ENCODE measurements around the gene XYLB.

Gene XYLB

DNA sequence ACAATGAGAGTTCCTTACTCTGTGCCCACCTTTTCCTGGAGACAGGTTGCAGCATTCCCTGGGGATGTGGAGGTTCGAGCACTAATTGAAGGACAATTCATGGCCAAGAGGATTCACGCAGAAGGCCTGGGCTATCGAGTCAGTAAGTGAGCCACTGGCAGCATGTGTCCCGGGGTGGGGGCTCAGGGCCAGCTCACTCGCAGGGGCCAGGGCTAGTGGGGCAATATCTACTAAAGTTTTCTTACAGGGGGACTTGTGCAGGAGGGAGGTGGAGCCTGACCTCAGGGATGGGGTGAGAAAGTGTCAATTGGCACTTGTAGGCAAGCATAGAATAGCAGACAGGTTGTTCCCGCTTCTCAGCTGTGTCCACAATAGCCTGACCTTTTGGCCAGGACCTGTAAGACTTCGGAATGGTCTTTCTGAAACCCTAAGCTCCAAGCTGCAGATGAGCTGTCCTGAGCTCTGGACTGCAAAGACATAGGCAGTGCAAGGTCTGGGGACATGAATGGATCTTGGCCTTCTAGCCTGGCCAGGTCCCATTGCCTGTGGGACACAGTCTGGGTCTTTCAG lies 32.7 kb downstream of the XYLB start:
- DNase-seq (ENCODE audit: low read depth) = no peak
- no peak overlapping the region for H3K4me3 ChIP-seq (ENCODE audit: low read length)
- TF ChIP-seq, protein P1, sequence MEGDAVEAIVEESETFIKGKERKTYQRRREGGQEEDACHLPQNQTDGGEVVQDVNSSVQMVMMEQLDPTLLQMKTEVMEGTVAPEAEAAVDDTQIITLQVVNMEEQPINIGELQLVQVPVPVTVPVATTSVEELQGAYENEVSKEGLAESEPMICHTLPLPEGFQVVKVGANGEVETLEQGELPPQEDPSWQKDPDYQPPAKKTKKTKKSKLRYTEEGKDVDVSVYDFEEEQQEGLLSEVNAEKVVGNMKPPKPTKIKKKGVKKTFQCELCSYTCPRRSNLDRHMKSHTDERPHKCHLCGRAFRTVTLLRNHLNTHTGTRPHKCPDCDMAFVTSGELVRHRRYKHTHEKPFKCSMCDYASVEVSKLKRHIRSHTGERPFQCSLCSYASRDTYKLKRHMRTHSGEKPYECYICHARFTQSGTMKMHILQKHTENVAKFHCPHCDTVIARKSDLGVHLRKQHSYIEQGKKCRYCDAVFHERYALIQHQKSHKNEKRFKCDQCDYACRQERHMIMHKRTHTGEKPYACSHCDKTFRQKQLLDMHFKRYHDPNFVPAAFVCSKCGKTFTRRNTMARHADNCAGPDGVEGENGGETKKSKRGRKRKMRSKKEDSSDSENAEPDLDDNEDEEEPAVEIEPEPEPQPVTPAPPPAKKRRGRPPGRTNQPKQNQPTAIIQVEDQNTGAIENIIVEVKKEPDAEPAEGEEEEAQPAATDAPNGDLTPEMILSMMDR (conservative IDR thresholded peaks at IDR 0.05; ENCODE audit: low read length) = no peak

DNA sequence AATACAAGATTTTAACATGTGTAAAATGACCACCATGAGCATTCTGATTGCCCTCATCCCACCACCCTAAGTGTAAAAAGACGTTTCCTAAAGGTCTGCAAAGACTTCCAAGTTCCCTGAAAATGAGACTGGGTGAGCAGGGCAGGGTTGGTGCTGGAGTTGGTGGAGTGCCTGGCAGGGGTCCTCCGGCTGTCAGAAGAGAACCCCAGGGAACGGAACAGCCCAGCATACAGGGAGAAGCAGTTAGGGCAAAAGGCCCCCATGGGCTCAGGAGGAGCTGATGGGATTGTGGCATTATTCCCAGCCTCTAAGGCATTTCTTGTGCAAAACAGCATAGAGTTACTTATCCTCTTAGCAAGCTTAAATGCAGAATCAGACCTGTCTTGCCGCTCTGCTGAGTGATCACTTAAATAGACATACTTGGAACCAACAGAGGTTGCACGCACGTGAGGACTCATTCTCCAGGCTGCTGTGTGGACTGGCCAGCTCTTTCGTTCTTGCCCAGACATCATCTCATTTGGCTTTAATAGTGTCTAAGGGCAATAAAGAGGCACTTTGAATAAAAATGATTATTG lies 36.0 kb downstream of the XYLB start:
- no peak for DNase-seq (ENCODE audit: low read depth)
- TF ChIP-seq, protein P1 (conservative IDR thresholded peaks at IDR 0.05; ENCODE audit: low read length) = no peak
- H3K4me3 ChIP-seq (ENCODE audit: low read length) = no peak overlapping the region

DNA sequence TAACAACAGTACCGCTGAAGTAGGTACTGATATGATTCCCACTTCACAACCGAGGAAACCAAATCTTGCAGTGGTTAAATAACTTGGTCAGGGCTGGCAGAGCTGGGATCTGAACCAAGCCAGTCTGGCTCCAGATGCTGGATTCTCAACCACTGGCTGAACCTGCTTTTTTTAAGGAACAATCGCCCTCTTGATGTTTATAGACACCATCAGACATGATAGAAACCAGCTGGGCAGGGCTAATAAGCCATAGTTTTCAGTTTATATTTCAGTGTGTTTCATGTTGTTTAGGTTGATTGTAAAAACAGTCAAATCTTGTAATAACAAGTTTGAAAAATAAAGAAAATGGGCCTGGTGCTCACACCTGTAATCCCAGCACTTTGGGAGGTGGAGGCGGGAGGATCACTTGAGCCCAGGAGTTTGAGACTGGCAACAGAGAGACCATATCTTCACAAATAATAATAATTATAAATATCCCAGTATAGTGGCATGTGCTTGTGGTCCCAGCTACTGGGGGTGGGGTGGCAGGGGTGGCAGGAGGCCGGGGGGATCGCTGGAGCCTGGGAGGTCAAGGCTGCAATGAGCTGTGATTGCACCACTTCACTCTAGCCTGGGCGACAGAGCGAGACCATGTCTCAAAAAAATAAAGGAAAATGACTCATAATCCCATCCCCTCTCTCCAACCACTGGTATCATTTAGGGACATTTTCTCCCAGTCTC lies 36.7 kb downstream of the XYLB start:
- no peak overlapping the region for H3K4me3 ChIP-seq (ENCODE audit: low read length)
- peak; percentile 4 for DNase-seq (ENCODE audit: low read depth)
- TF ChIP-seq, protein P1 (conservative IDR thresholded peaks at IDR 0.05; ENCODE audit: low read length) = no peak

DNA sequence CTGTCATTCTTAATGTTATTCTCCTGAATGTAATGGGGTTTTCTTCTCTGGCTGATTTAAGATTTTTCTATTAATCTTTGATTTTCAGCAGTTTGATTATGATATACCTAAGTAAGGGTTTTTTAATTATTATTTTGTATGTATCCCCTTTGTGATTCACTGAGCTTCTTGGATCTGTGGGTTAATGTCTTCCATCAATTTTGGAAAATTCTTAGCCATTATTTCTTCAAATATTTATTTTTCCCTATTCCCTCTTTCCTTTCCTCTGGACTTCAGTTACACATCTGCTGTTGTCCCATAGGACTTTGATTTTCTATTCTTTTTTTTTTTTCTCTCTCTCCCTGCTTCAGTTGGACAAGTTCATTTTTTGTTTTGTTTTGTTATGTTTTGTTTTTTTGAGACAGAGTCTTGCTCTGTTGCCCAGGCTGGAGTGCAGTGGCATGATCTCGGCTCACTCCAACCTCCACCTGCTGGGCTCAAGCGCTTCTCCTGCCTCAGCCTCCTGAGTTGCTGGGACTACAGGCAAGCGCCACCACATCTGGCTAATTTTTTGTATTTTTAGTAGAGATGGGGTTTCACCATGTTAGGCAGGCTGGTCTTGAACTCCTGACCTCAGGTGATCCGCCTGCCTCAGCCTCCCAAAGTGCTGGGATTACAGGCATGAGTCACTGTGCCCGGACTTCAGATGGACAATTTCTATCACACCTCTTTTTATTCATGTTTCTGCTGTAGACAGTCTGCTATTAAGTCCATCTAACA lies 40.6 kb downstream of the XYLB start:
- TF ChIP-seq, protein P1 (conservative IDR thresholded peaks at IDR 0.05; ENCODE audit: low read length) = no peak
- H3K4me3 ChIP-seq (ENCODE audit: low read length) = no peak overlapping the region
- DNase-seq (ENCODE audit: low read depth) = no peak

DNA sequence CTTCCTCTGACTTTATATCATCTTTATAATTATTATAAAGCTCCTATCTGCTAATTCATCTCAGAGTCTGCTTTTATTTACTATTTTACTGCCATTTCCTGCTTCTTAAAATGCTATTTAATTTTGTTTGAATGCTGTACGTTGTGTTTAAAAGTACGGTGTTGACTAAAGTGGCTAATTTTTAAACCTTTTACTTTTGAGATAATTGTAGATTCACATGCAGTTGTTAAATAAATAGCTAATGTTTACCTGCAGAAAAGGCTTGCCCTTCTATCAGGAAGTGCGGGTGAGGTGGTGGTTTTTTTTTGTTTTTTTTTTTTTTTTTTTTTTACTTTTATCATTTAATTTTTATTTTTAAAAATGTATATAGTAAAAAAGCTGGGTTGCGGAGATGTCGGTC lies 41.3 kb downstream of the XYLB start:
- TF ChIP-seq, protein P1 (conservative IDR thresholded peaks at IDR 0.05; ENCODE audit: low read length) = no peak
- no peak overlapping the region for H3K4me3 ChIP-seq (ENCODE audit: low read length)
- DNase-seq (ENCODE audit: low read depth) = no peak

DNA sequence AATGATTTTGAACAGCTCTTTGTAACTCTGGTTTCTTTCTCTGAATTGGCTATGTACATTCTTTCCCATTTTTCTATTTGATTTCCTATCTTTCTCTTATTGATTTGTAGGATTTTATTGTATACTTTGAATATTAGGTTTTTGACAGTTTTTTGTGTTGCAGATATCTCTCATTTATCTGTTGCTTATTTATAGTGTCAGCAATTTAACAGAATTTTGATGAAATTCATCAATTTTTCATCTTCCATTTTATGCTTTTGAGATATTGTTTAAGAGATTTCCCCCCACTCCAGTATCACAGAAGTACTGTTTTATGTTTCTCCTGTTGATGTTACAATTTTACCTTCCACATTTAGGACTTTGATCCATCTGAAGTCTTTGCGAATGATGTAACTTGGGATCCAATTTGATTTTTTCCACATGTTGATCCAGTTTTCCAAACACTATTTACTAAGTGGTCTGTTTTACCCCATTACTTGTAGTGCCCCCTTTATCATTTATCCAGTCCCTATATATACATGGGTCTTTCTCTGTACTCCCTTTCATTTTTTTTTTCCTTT lies 46.1 kb downstream of the XYLB start:
- TF ChIP-seq, protein P1 (conservative IDR thresholded peaks at IDR 0.05; ENCODE audit: low read length) = no peak
- no peak overlapping the region for H3K4me3 ChIP-seq (ENCODE audit: low read length)
- no peak for DNase-seq (ENCODE audit: low read depth)
